Kidney (tissue), 14 donors: ENCODE results near the gene PRKG2. TPM values are rescaled to one million over a fixed set of nuclear protein-coding genes. Genes with fewer than 3 reads are reported as not detected.

ENCODE experiments used
- DNase-seq, 5 donors: peaks; one replicate each; pipeline ENCODE4 v3.0.0-alpha.2; 2013 to 2020
- FAIRE-seq: peaks from 2 replicates; lab custom pipeline; 2012; peaks lifted over from hg19 to GRCh38; lab: Jason Lieb, UNC
- H3K27ac ChIP-seq, 2 donors: one replicate each; pipeline ENCODE4 v1.7.0; 2013; ENCODE audit warnings: low read depth in 2 of 2, low read length in 2 of 2, inconsistent platforms in 1 of 2
- H3K27me3 ChIP-seq: one replicate; pipeline ENCODE4 v1.7.1; 2013; ENCODE audit warnings: low read length, inconsistent platforms; ENCODE audit not compliant: control insufficient read depth, insufficient read depth
- H3K36me3 ChIP-seq, 3 donors: one replicate each; pipeline versions ENCODE4 v1.7.0 to v1.7.1; 2013; ENCODE audit warnings: low read length in 3 of 3, control low read depth in 1 of 3, inconsistent platforms in 1 of 3; ENCODE audit not compliant: insufficient read depth in 3 of 3, control insufficient read depth in 2 of 3
- H3K4me1 ChIP-seq, 3 donors: one replicate each; pipeline versions ENCODE4 v1.7.0 to v1.7.1; 2013; ENCODE audit warnings: low read length in 3 of 3, inconsistent platforms in 1 of 3, low read depth in 1 of 3; ENCODE audit not compliant: control insufficient read depth in 2 of 3, insufficient read depth in 2 of 3
- H3K4me3 ChIP-seq, 3 donors: one replicate each; pipeline versions ENCODE4 v1.7.0 to v1.8.1; 2013; ENCODE audit warnings: low read length in 3 of 3, control low read depth in 1 of 3, inconsistent platforms in 1 of 3
- H3K9ac ChIP-seq, 3 donors: one replicate each; pipeline versions ENCODE4 v1.7.0 to v1.7.1; 2013; ENCODE audit warnings: low read length in 3 of 3, control low read depth in 1 of 3, inconsistent platforms in 1 of 3
- H3K9me3 ChIP-seq, 3 donors: one replicate each; pipeline versions ENCODE4 v1.7.0 to v1.7.1; 2013; ENCODE audit warnings: low read length in 3 of 3, control low read depth in 1 of 3, inconsistent platforms in 1 of 3; ENCODE audit not compliant: control insufficient read depth in 2 of 3, insufficient read depth in 1 of 3
- CTCF ChIP-seq: IDR thresholded peaks from 3 replicates; pipeline ENCODE4 v1.5.1; 2012; ENCODE audit warnings: mild to moderate bottlenecking, moderate library complexity, borderline replicate concordance; ENCODE audit not compliant: insufficient read depth; ENCODE audit errors: extremely low read depth
- intact Hi-C: fragments of 100-400 bp; cut with DNase I; formaldehyde crosslinking; loops from one replicate; pipeline ENCODE4 v1.11.1; 2022
- polyA plus RNA-seq: library from polyadenylated mRNA; stranded (reverse); fragments of 350-450 nt; fragmentation: Illumina TruSeq; extraction: RNeasy Lipid Tissue Mini Kit (QIAGEN cat#74804); gene quantifications from one replicate; pipeline ENCODE4 v1.2.3, GENCODE V29; 2014; ENCODE audit warnings: low read depth, low replicate concordance; ENCODE audit not compliant: insufficient read depth
- total RNA-seq: library from RNA; stranded (reverse); fragmentation: NEBNext Ultra II Directional; extraction: Animal tissue kit (Norgen Biotek cat#: 25700); gene quantifications from one replicate; pipeline ENCODE4 v1.2.1, GENCODE V29; 2021
- donor health status: control.
- donor health status: control.
- donor health status: control.
- donor health status: control.
- donor health status: control.
- donor health status: DM: yes; HTN: yes; CAD: no.
- donor health status: Normal renal cell carcinoma (clear cell type).

The PRKG2 gene
- total and polyA plus RNA-seq, 2 donors from 2014 or later, result 0.54 to 1.4 TPM

DNA sequence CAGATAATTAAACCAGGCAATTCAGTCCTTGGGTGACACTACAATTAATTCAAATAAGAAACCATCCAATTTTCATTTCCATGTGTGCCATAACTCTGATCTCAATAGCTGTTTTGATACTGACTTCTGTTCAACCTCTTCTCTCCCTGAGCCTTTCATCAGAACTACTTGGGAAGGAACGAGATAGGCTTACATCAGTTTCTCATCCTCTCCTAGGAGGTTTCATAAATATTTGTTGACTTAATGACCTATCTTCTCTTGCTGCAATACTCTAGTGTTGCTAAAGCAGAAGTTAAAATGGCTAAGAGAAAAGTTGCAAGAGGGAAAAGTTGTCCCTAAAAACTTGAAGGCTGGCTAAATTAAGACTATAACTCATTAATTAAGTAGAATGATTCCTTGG lies 41.8 kb downstream of the PRKG2 start:
- Histone ChIP-seq H3K36me3 (no peaks in the 10 kb centered on the region), H3K9me3 (no peaks in the 10 kb centered on the region), H3K4me3 (no peak overlapping the region), H3K4me1 (no peaks in the 10 kb centered on the region), H3K9ac (no peak overlapping the region), H3K27me3 (no peaks in the 10 kb centered on the region), H3K27ac (no peak overlapping the region)
- intact Hi-C loops, result no loop called here
- TF ChIP-seq CTCF, result no peak
- no peak for DNase-seq
- no peak for FAIRE-seq

GRCh38 chr4:81166458-81167160 lies 48.4 kb downstream of the PRKG2 start:
- Histone ChIP-seq H3K9me3 (no peaks in the 10 kb centered on the region), H3K4me3 (no peak overlapping the region), H3K4me1 (no peaks in the 10 kb centered on the region), H3K27me3 (no peaks in the 10 kb centered on the region), H3K9ac (no peak overlapping the region), H3K27ac (no peak overlapping the region), H3K36me3 (no peaks in the 10 kb centered on the region)
- no peak for FAIRE-seq
- no peak for TF ChIP-seq CTCF
- intact Hi-C loops, result no loop called here
- no peak for DNase-seq

- no peaks in the 10 kb centered on the region for H3K36me3 ChIP-seq
- FAIRE-seq, result no peak
- no peak overlapping the region for H3K9ac ChIP-seq
- no peak overlapping the region for H3K27ac ChIP-seq
- no peak overlapping the region for H3K4me3 ChIP-seq
- no peaks in the 10 kb centered on the region for H3K27me3 ChIP-seq
- no peak for TF ChIP-seq CTCF
- intact Hi-C loops, result no loop called here
- DNase-seq, result no peak
- no peaks in the 10 kb centered on the region for H3K4me1 ChIP-seq
- no peaks in the 10 kb centered on the region for H3K9me3 ChIP-seq
Observed at GRCh38 chr4:81165861-81166430, 49.1 kb downstream of the PRKG2 start.
